HG02840 (cell line): ENCODE results near the gene SLX4.
"Not testable (repeated sequence)": the region's sequence is repeated elsewhere in the genome, so short reads cannot be mapped to it uniquely, and the experiment has no call there.

Source experiments
- ATAC-seq: cut with Tn5 transposase; IDR thresholded peaks from one replicate; pipeline ENCODE4 v1.9.1; 2021; ENCODE audit warnings: mild to moderate bottlenecking, moderate library complexity, moderate number of reproducible peaks; ENCODE audit not compliant: unreplicated experiment, low FRiP score

SLX4 gene

GRCh38 chr16:3642397-3643094 lies 31.1 kb upstream of the SLX4 start:
- no peak for ATAC-seq

- ATAC-seq = no peak
Measured at GRCh38 chr16:3641801-3642396, 30.5 kb upstream of the SLX4 start.

GRCh38 chr16:3640632-3641501 lies 29.5 kb upstream of the SLX4 start:
- ATAC-seq = no peak

- ATAC-seq = no peak
Measured at GRCh38 chr16:3640207-3640606, 28.8 kb upstream of the SLX4 start.

GRCh38 chr16:3638916-3639644 lies 27.7 kb upstream of the SLX4 start:
- ATAC-seq = no peak

- ATAC-seq = no peak
Measured at GRCh38 chr16:3637371-3637923, 26.0 kb upstream of the SLX4 start.

- ATAC-seq = no peak
Measured at GRCh38 chr16:3625911-3626732, 14.7 kb upstream of the SLX4 start.

DNA sequence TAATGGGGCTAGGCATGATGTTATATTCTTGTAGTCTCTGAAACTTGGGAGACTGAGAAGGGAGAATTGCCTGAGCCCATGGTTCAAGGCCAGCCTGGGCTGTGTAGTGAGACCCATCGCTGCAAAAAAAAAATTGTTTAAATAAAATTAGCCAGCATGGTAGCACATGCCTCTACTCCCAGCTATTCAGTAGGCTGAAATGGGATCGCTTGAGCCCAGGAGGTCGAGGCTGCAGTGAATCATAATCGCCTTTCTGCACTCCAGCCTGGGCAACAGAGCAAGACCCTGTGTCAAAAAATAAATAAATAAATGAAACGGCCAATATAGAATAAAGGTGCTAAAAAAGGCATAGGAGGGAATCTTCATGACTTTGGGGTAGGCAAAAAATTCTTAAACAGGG lies 13.9 kb upstream of the SLX4 start:
- no peak for ATAC-seq

DNA sequence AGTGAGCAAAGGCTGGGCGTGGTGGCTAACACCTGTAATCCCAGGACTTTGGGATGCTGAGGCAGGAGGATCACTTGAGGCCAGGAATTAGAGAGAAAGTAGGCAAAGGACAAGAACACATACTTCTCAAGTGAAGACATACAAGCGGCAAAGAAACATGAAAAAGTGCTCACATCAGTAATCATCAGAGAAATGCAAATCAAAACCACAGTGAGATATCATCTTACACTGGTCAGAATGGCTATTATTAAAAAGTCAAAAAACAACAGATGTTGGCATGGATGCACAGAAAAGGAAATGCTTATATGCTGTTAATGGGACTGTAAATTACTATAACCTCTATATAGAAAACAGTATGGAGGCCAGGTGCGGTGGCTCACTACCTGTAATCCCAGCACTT lies 12.2 kb upstream of the SLX4 start:
- ATAC-seq = no peak

GRCh38 chr16:3618769-3619141 lies 7.3 kb upstream of the SLX4 start:
- ATAC-seq = no peak

DNA sequence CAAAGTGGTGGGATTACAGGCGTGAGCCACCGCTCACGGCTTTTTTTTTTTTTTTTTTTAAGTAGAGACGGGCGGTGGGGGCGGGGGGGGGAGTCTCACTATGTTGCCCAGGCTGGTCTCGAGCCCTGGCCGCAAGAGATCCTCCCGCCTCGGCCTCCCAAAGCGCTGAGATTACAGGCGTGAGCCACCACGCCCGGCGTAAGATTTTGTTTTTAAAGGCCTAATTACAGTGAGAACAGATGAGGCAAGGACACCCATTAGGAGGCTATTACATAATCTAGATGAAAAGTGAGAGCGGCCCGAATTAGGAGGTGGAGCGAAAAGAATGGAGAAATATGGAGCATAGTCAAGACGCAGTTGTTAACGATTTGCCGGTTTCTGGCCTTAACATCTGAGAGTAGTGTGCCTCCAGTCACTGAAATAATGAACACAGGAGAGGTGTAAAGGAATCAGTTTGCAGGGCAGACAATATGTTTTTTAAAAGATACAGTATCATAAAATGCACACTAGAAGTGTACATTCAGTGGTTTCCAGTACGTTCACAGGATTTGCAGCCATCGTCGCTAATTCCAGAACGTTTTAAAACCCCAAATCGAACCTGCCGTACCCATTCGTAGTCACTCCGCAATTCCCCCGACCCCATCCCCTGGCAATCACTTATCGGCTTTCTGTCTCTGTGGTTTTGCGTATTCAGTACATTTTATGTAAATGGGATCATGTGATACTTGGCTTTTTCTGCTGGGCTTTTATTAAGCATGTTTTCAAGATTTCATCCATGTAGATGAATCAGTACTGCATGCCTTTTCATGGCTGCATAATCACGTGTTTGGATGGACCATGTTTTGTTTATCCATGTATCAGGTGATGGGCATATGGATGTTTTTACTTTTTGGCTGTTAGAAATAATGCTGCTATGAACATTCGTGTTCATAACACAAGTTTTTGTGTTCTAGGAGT lies 1.4 kb upstream of the SLX4 start:
- no peak for ATAC-seq

- peak; percentile 2 for ATAC-seq
Measured at GRCh38 chr16:3610698-3611145, 684 bp downstream of the SLX4 start.

DNA sequence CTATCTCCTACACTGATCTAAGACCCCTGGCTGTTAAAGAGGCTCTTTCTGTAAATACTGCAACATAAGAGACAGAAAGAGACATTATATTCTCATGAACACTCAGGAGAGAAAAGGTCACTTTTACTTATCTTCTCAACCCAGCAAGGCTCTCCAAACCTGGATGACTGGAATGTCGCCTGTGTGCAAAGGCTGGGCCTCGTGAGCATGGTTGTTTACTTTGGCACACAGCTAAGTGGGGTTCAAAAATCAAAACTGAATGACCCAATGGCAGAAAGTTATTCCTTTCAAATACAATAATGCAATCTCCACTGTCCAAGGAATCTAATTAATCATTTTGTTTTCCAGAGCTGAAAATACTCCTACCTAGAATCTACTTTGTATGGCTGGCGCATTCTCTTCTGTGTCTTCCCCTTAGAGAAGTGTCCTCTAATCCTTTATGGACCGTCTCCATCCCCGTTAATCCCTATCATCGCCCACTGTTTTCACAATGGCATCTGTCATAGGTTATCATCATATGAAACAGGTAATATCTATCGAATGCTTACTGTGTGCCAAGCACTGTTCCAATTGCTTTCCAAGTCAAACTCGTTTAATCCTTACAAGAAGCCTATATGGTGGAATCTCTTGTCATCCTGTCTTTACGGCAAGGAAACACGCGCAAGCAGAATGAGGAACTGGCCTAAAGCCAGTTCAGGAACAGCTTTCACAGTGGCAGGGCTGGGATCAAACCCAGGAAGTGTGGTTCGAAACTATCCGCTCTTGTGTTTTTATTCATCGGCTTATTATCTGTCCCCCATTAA lies 1.3 kb downstream of the SLX4 start:
- no peak for ATAC-seq

- ATAC-seq = not testable (repeated sequence)
Measured at GRCh38 chr16:3608976-3609375, 2.4 kb downstream of the SLX4 start.

DNA sequence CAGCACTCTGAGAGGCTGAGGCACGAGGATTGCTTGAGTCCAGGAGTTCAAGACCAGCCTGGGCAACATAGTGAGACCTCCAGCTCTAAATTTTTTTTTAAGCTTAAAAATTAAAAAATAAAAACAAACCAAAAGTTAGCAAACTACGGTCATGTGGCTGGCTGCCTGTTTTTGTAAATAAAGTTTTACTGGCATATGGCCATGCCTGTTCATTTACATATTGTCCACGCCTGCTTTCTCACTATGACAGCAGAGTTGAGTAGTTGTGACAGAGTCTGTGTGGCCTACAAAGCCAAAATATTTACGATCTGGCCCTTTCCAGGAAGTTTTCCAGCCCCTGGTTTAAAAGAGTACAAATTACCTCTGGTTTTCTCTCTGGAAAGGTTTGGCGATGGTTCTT lies 3.3 kb downstream of the SLX4 start:
- ATAC-seq = no peak

DNA sequence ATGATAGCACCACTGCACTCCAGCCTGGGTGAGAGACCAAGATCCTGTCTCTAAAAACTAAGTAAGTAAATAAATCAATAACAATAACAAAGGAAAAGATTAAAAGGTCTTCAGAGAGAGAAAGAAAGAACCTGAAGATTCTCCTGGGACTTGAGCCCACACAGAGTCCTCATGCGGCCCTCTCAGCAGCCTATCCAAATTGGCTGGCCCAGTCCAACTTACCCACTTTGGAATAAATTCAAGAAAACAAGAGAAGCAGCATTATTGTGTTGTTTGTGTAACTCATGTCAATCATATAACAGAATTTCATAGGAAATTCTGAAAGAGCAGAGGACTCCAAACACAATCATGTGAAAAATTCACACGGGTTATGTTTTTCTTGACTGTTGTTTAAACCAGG lies 3.8 kb downstream of the SLX4 start:
- ATAC-seq = no peak

- no peak for ATAC-seq
Measured at GRCh38 chr16:3607161-3607560, 4.2 kb downstream of the SLX4 start.

- ATAC-seq = no peak
Measured at GRCh38 chr16:3606441-3606840, 5.0 kb downstream of the SLX4 start.
